GM20000 (cell line): ENCODE results near the gene DNAH10.
A peak's percentile ranks its signal among the peaks of the same experiment; 100 is the strongest.

ENCODE experiments used
- DNase-seq: peaks from one replicate; pipeline ENCODE4 v3.0.0; 2012; ENCODE audit warnings: low spot score
- TF ChIP-seq, protein P1 (sequence below): IDR thresholded peaks from 2 replicates; pipeline ENCODE4 v1.5.1; 2012; ENCODE audit warnings: mild to moderate bottlenecking, control low read depth; ENCODE audit errors: extremely low read depth, missing control alignments

The DNAH10 gene

GRCh38 chr12:123731596-123731995 lies 30.5 kb upstream of the DNAH10 start:
- no peak for DNase-seq
- TF ChIP-seq, protein P1, sequence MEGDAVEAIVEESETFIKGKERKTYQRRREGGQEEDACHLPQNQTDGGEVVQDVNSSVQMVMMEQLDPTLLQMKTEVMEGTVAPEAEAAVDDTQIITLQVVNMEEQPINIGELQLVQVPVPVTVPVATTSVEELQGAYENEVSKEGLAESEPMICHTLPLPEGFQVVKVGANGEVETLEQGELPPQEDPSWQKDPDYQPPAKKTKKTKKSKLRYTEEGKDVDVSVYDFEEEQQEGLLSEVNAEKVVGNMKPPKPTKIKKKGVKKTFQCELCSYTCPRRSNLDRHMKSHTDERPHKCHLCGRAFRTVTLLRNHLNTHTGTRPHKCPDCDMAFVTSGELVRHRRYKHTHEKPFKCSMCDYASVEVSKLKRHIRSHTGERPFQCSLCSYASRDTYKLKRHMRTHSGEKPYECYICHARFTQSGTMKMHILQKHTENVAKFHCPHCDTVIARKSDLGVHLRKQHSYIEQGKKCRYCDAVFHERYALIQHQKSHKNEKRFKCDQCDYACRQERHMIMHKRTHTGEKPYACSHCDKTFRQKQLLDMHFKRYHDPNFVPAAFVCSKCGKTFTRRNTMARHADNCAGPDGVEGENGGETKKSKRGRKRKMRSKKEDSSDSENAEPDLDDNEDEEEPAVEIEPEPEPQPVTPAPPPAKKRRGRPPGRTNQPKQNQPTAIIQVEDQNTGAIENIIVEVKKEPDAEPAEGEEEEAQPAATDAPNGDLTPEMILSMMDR: no peak

- no peak for DNase-seq
- TF ChIP-seq, protein P1: no peak
Observed at GRCh38 chr12:123732251-123732650, 29.9 kb upstream of the DNAH10 start.

DNA sequence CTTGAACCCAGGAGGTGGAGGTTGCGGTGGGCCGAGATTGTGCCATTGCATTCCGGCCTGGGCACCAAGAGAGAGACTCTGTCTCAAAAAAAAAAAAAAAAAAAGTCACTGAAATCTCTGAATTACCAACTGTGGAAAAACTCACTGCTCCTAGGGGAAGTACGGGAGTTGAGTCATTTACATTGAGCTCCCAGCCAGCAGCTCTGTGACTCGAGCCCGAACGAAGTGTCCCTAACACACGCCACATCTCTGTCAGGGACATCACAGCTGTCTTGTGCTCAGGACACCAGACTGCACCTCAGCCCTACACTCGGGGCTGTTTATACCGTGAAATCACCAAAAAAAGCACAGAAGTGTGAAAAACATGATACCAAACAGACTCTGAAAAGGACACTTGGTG lies 28.9 kb upstream of the DNAH10 start:
- TF ChIP-seq, protein P1: no peak
- no peak for DNase-seq

DNA sequence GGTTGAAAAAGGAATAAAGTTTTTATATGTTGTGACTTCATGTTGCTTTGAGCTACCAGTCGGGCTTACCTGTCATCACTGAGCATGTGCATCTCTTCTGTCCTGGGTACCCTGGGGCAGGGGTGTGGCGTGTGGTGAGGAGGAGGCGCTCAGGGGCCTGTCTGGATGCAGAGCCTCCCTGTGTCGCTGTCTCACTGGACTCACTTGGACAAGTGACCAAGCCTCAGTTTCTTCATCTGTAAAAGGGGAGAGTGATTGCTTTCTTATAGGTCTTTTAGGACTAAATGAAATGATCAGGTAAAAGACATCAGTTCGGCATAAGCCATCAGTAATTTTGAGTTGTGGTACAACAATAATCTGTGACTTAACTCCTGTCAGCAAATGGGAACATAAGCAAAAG lies 27.8 kb upstream of the DNAH10 start:
- TF ChIP-seq, protein P1: no peak
- DNase-seq: no peak

GRCh38 chr12:123741937-123742572 lies 20.0 kb upstream of the DNAH10 start:
- TF ChIP-seq, protein P1: no peak
- peak; percentile 21 for DNase-seq

DNA sequence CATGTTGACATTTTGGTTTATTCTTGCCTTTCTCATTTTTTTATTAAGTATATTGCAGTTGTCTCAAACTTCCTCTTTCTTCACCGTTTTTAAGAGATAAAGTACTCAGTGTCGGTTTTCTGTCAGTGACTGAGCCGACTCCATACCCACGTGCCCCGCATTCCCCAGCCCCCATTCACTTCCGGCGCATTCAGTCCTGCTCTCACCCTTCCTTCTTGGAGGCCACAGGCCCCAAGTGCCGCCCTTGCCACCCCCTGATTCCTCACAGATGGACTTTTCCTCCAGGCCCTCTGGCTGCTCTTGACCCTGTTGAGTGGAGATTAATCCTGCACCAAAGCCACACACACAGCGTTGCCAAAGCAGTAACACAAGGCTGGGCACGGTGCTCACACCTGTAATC lies 19.1 kb upstream of the DNAH10 start:
- TF ChIP-seq, protein P1: no peak
- no peak for DNase-seq

DNA sequence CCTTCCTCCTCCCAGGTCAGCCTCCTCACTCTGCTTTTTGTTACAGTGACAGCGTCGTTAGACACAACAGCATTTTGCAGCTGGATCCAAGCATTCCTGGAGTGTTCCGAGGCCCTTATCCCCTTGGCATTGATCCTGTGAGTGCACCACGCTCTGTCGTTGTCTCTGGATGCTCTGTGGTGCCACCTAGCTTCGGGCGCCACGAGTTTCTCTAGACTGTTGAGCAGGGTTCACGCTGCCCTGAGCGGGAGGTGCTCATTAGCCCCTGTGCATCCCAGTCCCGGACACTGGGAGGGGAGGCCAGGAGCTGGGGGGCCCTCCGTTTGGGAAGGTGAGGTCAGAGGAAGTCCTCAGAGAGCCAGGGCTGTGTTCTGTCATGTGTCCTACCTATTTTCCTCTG lies 17.3 kb upstream of the DNAH10 start:
- DNase-seq: no peak
- TF ChIP-seq, protein P1: no peak
